Peyer's patch (tissue), 4 donors: ENCODE results near the gene SRRM1. TPM values are rescaled to one million over a fixed set of nuclear protein-coding genes. Genes with fewer than 3 reads are reported as not detected.
"Not testable (repeated sequence)": the region's sequence is repeated elsewhere in the genome, so short reads cannot be mapped to it uniquely, and the experiment has no call there.

ENCODE experiments used
- DNase-seq, 3 donors: peaks; one replicate each; pipeline ENCODE4 v3.0.0-alpha.2; 2017 to 2019
- H3K27ac ChIP-seq, 4 donors: fragments of 200-600 bp; sonication (generic); one replicate each; pipeline ENCODE4 v1.5.1; 2016 to 2019
- H3K27me3 ChIP-seq, 2 donors: fragments of 200-600 bp; sonication (generic); one replicate each; pipeline ENCODE4 v1.5.1; 2019
- H3K36me3 ChIP-seq, 3 donors: fragments of 200-600 bp; sonication (generic); one replicate each; pipeline ENCODE4 v1.5.1; 2016 to 2019
- H3K4me1 ChIP-seq, 4 donors: fragments of 200-600 bp; sonication (generic); one replicate each; pipeline ENCODE4 v1.5.1; 2016 to 2019
- H3K4me3 ChIP-seq, 4 donors: fragments of 200-600 bp; sonication (generic); 1 replicate in 3 of 4; 2 replicates in 1 of 4; pipeline ENCODE4 v1.5.1; 2016 to 2019; ENCODE audit warnings: mild to moderate bottlenecking in 1 of 4
- H3K9me3 ChIP-seq, 4 donors: fragments of 200-600 bp; sonication (generic); one replicate each; pipeline ENCODE4 v1.5.1; 2016 to 2019; ENCODE audit warnings: mild to moderate bottlenecking in 1 of 4
- POLR2A ChIP-seq, 2 donors: fragments of 450-650 bp; IDR thresholded peaks; one replicate each; pipeline ENCODE4 v1.5.1; 2017; ENCODE audit warnings: antibody characterized with exemption in 2 of 2, mild to moderate bottlenecking in 2 of 2, moderate library complexity in 2 of 2
- total RNA-seq, 4 donors: library from RNA; depleted of rRNA; stranded (reverse); fragments of >200 nt; gene quantifications; one replicate each; pipeline ENCODE4 v1.1.0, GENCODE V29; 2016
- TF ChIP-seq, protein P1 (sequence below), 6 experiments: fragments of 450-650 bp in 4 of 6; fragments of 200-600 bp in 2 of 6; sonication (generic) in 1 of 6; IDR thresholded peaks; one replicate each; pipeline ENCODE4 v1.5.1; 2017 to 2019; ENCODE audit warnings: antibody characterized with exemption in 6 of 6, mild to moderate bottlenecking in 3 of 6, moderate library complexity in 1 of 6

SRRM1 gene
- total RNA-seq, 4 donors from 2014 or later = 103 to 404 (median 157) TPM

DNA sequence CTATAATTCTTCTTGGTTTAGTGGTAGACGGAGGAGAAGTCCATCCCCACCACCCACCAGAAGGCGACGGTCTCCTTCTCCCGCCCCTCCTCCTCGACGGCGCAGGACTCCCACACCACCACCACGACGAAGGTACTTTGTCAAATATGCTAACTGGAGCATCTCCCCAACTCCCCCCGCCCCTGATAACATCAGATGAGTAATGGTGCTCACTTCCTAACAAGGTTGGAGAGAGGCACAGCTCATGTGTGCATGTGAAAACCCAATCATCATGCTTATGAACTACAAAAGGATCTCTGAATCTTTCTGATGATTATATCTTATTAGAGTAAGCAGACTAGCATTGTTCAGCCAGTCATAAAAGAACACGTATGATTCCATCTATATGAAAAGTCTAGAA is 23.7 kb downstream of the SRRM1 start:
- TF ChIP-seq, protein P1, sequence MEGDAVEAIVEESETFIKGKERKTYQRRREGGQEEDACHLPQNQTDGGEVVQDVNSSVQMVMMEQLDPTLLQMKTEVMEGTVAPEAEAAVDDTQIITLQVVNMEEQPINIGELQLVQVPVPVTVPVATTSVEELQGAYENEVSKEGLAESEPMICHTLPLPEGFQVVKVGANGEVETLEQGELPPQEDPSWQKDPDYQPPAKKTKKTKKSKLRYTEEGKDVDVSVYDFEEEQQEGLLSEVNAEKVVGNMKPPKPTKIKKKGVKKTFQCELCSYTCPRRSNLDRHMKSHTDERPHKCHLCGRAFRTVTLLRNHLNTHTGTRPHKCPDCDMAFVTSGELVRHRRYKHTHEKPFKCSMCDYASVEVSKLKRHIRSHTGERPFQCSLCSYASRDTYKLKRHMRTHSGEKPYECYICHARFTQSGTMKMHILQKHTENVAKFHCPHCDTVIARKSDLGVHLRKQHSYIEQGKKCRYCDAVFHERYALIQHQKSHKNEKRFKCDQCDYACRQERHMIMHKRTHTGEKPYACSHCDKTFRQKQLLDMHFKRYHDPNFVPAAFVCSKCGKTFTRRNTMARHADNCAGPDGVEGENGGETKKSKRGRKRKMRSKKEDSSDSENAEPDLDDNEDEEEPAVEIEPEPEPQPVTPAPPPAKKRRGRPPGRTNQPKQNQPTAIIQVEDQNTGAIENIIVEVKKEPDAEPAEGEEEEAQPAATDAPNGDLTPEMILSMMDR (IDR thresholded peaks at IDR 0.05) = no peak
- TF ChIP-seq POLR2A (IDR thresholded peaks at IDR 0.05) = no peak
- H3K27ac ChIP-seq = no peak overlapping the region
- DNase-seq = no peak
- no peak overlapping the region for H3K4me3 ChIP-seq
- H3K27me3 ChIP-seq = no peaks in the 10 kb centered on the region
- H3K36me3 ChIP-seq = peaks cover 2 to 99% (median 3%) of the 10 kb centered on the region in 3 donors
- no peaks in the 10 kb centered on the region for H3K4me1 ChIP-seq
- no peaks in the 10 kb centered on the region for H3K9me3 ChIP-seq

DNA sequence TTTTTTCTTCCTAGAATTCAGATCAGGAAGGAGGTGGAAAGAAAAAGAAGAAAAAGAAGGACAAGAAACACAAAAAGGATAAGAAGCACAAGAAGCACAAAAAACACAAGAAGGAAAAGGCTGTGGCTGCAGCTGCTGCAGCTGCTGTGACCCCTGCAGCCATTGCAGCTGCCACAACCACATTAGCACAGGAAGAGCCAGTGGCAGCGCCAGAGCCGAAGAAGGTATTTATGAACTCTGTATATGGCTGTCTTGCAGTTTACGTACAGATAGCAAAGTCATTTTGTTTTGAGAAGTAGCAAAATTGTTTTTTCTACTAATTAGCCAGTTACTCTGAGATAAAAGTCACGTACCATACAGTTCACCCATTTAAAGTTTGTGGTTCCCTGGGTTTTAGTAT is 28.3 kb downstream of the SRRM1 start:
- H3K9me3 ChIP-seq, H3K4me3 ChIP-seq, H3K27ac ChIP-seq, H3K4me1 ChIP-seq, DNase-seq, H3K27me3 ChIP-seq: not testable (repeated sequence)
- peaks cover 0 to 91% (median 3%) of the 10 kb centered on the region in 3 donors for H3K36me3 ChIP-seq

DNA sequence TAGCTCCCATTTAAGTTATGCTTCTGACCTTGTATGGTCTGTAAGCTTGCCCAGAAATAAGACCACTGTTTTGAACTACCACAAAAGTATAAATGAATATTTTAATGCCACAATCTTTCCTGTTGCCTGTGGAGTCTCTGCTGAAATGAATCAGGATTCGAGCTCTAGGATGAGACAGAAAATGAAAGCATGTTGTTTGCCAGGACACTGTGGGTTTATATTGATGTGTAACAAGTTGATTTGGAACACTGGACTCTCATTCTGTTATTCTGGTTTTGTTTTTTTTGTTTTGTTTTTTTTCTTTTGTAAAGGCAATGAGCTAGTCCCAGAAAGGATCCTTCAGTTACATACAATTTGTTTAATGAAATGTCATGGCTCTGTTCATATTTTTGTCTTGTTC is 29.6 kb downstream of the SRRM1 start:
- H3K36me3 ChIP-seq = peaks cover 0 to 87% (median 3%) of the 10 kb centered on the region in 3 donors
- not testable (repeated sequence) for H3K27ac ChIP-seq, H3K27me3 ChIP-seq, H3K4me3 ChIP-seq, H3K4me1 ChIP-seq, DNase-seq, H3K9me3 ChIP-seq

GRCh38 chr1:24673341-24673740 is 30.2 kb downstream of the SRRM1 start:
- Histone ChIP-seq H3K36me3 (peaks cover 0 to 80% (median 3%) of the 10 kb centered on the region in 3 donors), H3K9me3 (no peaks in the 10 kb centered on the region), H3K4me1 (no peaks in the 10 kb centered on the region), H3K27ac (no peak overlapping the region), H3K4me3 (no peak overlapping the region), H3K27me3 (no peaks in the 10 kb centered on the region)
- no peak for DNase-seq
- TF ChIP-seq, protein P1 (IDR thresholded peaks at IDR 0.05) = no peak
- TF ChIP-seq POLR2A (IDR thresholded peaks at IDR 0.05) = no peak

GRCh38 chr1:24678421-24678820 is 35.3 kb downstream of the SRRM1 start:
- H3K4me1 ChIP-seq, H3K4me3 ChIP-seq: not testable (repeated sequence)

DNA sequence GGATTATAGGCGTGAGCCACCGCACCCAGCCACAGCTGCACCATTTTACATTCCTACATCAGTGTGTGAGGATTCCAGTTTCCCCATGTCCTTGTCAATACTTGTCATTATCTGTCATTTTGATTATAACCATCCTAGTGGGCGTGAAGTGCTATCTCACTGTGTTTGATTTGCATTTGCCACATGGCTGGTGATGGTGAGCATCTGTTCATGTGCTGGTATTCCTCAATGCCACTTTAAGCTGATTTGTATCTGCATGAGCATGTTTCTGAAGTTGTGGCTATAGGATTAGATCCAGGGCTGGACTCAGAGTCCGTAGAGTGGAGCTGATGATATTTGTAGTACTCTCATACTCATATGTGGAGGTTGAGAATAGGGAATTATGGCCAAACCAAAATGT is 36.6 kb downstream of the SRRM1 start:
- H3K9me3 ChIP-seq = no peaks in the 10 kb centered on the region
- TF ChIP-seq, protein P1 (IDR thresholded peaks at IDR 0.05) = no peak
- no peak for TF ChIP-seq POLR2A (IDR thresholded peaks at IDR 0.05)
- DNase-seq = no peak
- no peak overlapping the region for H3K27ac ChIP-seq
- H3K27me3 ChIP-seq = no peaks in the 10 kb centered on the region
- H3K4me1 ChIP-seq = peaks cover 0 to 11% (median 0%) of the 10 kb centered on the region in 4 donors
- H3K36me3 ChIP-seq = peaks cover 0 to 18% (median 0%) of the 10 kb centered on the region in 3 donors
- H3K4me3 ChIP-seq = no peak overlapping the region

More at GRCh38 chr1:24678421-24678820, 35.3 kb downstream of the SRRM1 start:
- H3K36me3 ChIP-seq = peaks cover 0 to 31% (median 0%) of the 10 kb centered on the region in 3 donors
- H3K9me3 ChIP-seq, H3K27me3 ChIP-seq, H3K27ac ChIP-seq, DNase-seq: not testable (repeated sequence)

GRCh38 chr1:24683713-24684162 is 40.6 kb downstream of the SRRM1 start:
- Histone ChIP-seq H3K4me3 (no peak overlapping the region), H3K4me1 (peaks cover 0 to 11% (median 0%) of the 10 kb centered on the region in 4 donors), H3K27me3 (no peaks in the 10 kb centered on the region), H3K36me3 (no peaks in the 10 kb centered on the region), H3K27ac (peak overlapping the region in 2 of 4 donors; percentile 31 to 74), H3K9me3 (no peaks in the 10 kb centered on the region)
- peak in 1 of 3 donors; percentile 73 for DNase-seq
- TF ChIP-seq, protein P1 (IDR thresholded peaks at IDR 0.05) = no peak
- TF ChIP-seq POLR2A (IDR thresholded peaks at IDR 0.05) = no peak
